AG08395 (cell line): Measurements from ENCODE around the gene RLF.

Source experiments
- DNase-seq: peaks from one replicate; pipeline ENCODE4 v3.0.0; 2012; ENCODE audit warnings: mixed read lengths, low spot score

The RLF gene

DNA sequence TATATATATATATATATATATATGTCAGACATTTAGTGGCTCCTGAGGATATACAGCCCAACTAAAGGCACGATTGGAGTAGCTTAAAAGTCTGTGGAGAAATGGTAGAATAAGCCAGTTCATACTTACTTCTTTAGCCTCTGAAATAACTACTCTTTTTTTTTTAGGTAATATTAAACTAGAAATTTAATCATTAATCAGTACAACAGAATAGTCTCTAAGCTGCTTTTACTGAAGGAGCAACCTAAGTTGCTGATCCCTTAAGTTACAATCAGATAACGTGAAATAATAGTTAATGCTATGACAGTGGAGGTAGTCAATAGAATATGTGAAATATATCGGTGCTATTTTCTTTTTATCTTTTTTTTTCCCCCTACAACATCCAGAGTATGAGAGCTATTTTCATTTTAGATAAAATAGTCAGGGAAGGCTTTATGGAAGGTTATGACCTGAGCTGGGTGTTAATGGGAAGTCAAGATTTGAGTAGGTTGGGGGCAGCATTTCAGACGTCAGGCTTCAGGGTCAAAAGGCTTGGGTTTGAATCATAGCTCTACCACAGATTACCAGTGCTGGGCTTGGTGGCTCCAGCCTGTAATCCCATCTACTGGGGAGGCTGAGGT is 112.5 kb downstream of the RLF start:
- DNase-seq, result no peak

GRCh38 chr1:40274331-40274730 is 113.1 kb downstream of the RLF start:
- no peak for DNase-seq

DNA sequence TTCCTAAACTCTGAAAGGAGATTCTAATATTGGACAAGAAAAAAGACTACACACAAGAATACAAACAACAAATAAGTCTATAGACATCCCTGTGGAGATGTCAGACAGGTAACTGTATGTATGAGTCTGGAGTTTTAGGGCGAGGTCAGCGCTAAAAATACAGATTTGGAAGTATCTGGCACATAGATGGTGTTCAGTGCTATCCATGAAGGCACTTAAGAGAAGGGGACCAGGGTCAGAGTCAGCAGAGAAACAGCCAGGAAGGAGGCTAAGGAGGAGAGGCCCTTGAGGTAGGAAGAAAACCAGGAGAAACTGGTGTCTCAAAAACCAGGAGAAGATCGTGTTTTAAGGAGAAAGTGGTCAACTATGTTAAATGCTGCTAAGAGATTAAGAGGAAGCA is 114.9 kb downstream of the RLF start:
- DNase-seq, result no peak

- no peak for DNase-seq
Observed at GRCh38 chr1:40281853-40282252, 120.7 kb downstream of the RLF start.
